Trophoblast cell (in vitro differentiated cells and primary cell): ENCODE results near the gene CYP3A5.
"Not testable (repeated sequence)": the region's sequence is repeated elsewhere in the genome, so short reads cannot be mapped to it uniquely, and the experiment has no call there.

Source experiments
- DNase-seq, 2 donors: peaks; one replicate each; pipeline ENCODE4 v3.0.0-alpha.2; 2016
- H2AFZ ChIP-seq: 2 replicates; pipeline ENCODE4 v1.6.1; 2013; ENCODE audit warnings: low read length, moderate library complexity, mild to moderate bottlenecking; ENCODE audit not compliant: insufficient read depth, poor library complexity
- H2AK5ac ChIP-seq: 2 replicates; pipeline ENCODE4 v1.6.1; 2013; ENCODE audit warnings: mild to moderate bottlenecking, low read length
- H2BK120ac ChIP-seq: 2 replicates; pipeline ENCODE4 v1.6.1; 2013; ENCODE audit warnings: low read length, mild to moderate bottlenecking, moderate library complexity; ENCODE audit not compliant: insufficient read depth, poor library complexity
- H2BK12ac ChIP-seq: 2 replicates; pipeline ENCODE4 v1.6.1; 2013; ENCODE audit warnings: mild to moderate bottlenecking, low read length, moderate library complexity
- H2BK5ac ChIP-seq: 2 replicates; pipeline ENCODE4 v1.6.1; 2013; ENCODE audit warnings: low read length, low read depth, moderate library complexity, mild to moderate bottlenecking; ENCODE audit not compliant: poor library complexity
- H3K14ac ChIP-seq: 2 replicates; pipeline ENCODE4 v1.6.1; 2013; ENCODE audit warnings: mild to moderate bottlenecking, low read length
- H3K18ac ChIP-seq: 2 replicates; pipeline ENCODE4 v1.6.1; 2013; ENCODE audit warnings: mild to moderate bottlenecking, low read length
- H3K23ac ChIP-seq: 2 replicates; pipeline ENCODE4 v1.6.1; 2013; ENCODE audit warnings: low read length
- H3K27ac ChIP-seq: 2 replicates; pipeline ENCODE4 v1.5.1; 2013; ENCODE audit warnings: low read depth, mild to moderate bottlenecking, inconsistent platforms, low read length, moderate library complexity
- H3K27me3 ChIP-seq: 2 replicates; pipeline ENCODE4 v1.6.1; 2013; ENCODE audit warnings: inconsistent platforms, mild to moderate bottlenecking, low read length, moderate library complexity; ENCODE audit not compliant: insufficient read depth
- H3K36me3 ChIP-seq, 2 experiments: 1 replicate in 1 of 2; 2 replicates in 1 of 2; pipeline ENCODE4 v1.6.1; 2013; ENCODE audit warnings: low read length in 2 of 2, mild to moderate bottlenecking in 2 of 2, moderate library complexity in 1 of 2; ENCODE audit not compliant: insufficient read depth in 2 of 2, control insufficient read depth in 1 of 2
- H3K4ac ChIP-seq: 2 replicates; pipeline ENCODE4 v1.6.1; 2013; ENCODE audit warnings: low read depth, mild to moderate bottlenecking, low read length, moderate library complexity
- H3K4me1 ChIP-seq, 2 experiments: 1 replicate in 1 of 2; 2 replicates in 1 of 2; pipeline ENCODE4 v1.6.1; 2013; ENCODE audit warnings: low read length in 2 of 2, mild to moderate bottlenecking in 2 of 2, moderate library complexity in 1 of 2; ENCODE audit not compliant: insufficient read depth in 2 of 2, control insufficient read depth in 1 of 2
- H3K4me2 ChIP-seq: 2 replicates; pipeline ENCODE4 v1.6.1; 2013; ENCODE audit warnings: inconsistent platforms, mild to moderate bottlenecking, low read length, moderate library complexity
- H3K4me3 ChIP-seq: 2 replicates; pipeline ENCODE4 v1.5.1; 2013; ENCODE audit warnings: mild to moderate bottlenecking, low read depth, low read length, inconsistent platforms
- H3K79me1 ChIP-seq: one replicate; pipeline ENCODE4 v1.6.1; 2013; ENCODE audit warnings: low read length
- H3K79me2 ChIP-seq: 2 replicates; pipeline ENCODE4 v1.6.1; 2013; ENCODE audit warnings: low read length, mild to moderate bottlenecking; ENCODE audit not compliant: control insufficient read depth, insufficient read depth, poor library complexity
- H3K9ac ChIP-seq: 2 replicates; pipeline ENCODE4 v1.6.1; 2013; ENCODE audit warnings: mild to moderate bottlenecking, low read length
- H3K9me3 ChIP-seq: 2 replicates; pipeline ENCODE4 v1.6.1; 2013; ENCODE audit warnings: low read depth, mild to moderate bottlenecking, control low read depth, inconsistent platforms, low read length; ENCODE audit not compliant: insufficient read depth
- H4K12ac ChIP-seq: 2 replicates; pipeline ENCODE4 v1.6.1; 2013; ENCODE audit warnings: low read depth, mild to moderate bottlenecking, low read length, moderate library complexity
- H4K8ac ChIP-seq: 2 replicates; pipeline ENCODE4 v1.6.1; 2013; ENCODE audit warnings: low read depth, mild to moderate bottlenecking, low read length, moderate library complexity
- H4K91ac ChIP-seq: one replicate; pipeline ENCODE4 v1.6.1; 2013; ENCODE audit warnings: low read depth, mild to moderate bottlenecking, low read length, moderate library complexity
- WGBS: extraction: QIAGEN DNeasy Blood & Tissue Kit; methylation state at CpG from one replicate; pipeline ENCODE4 v1.1.7; 2013; ENCODE audit warnings: missing lambda C conversion rate; ENCODE audit not compliant: insufficient read length, insufficient coverage; ENCODE audit errors: extremely low coverage; 5-methylcytosine and 5-hydroxymethylcytosine counted together

CYP3A5 gene

GRCh38 chr7:99691658-99692057, 11.9 kb upstream of the CYP3A5 start:
- H3K4me1 ChIP-seq: peaks cover 2 to 13% of the 10 kb centered on the region in 2 experiments
- H2AFZ ChIP-seq, H2BK12ac ChIP-seq, H3K9me3 ChIP-seq, H2AK5ac ChIP-seq, H2BK5ac ChIP-seq, H3K36me3 ChIP-seq, H3K4me2 ChIP-seq, H3K9ac ChIP-seq, H3K4me3 ChIP-seq, H3K23ac ChIP-seq, H3K79me2 ChIP-seq, H3K4ac ChIP-seq, DNase-seq, H2BK120ac ChIP-seq, H4K8ac ChIP-seq, H3K27me3 ChIP-seq, H4K12ac ChIP-seq, H3K14ac ChIP-seq, H3K18ac ChIP-seq, H3K27ac ChIP-seq, H4K91ac ChIP-seq, H3K79me1 ChIP-seq: not testable (repeated sequence)
- WGBS: no CpG with 5 or more reads among the region's 1 CpG

GRCh38 chr7:99690918-99691317, 11.1 kb upstream of the CYP3A5 start:
- H3K9ac ChIP-seq, H2AK5ac ChIP-seq, H3K27ac ChIP-seq, H2BK5ac ChIP-seq, H4K12ac ChIP-seq, H2AFZ ChIP-seq, DNase-seq, H4K8ac ChIP-seq, H3K36me3 ChIP-seq, H4K91ac ChIP-seq, H3K27me3 ChIP-seq, H3K79me1 ChIP-seq, H3K18ac ChIP-seq, H2BK12ac ChIP-seq, H3K4me3 ChIP-seq, H3K4me2 ChIP-seq, H3K23ac ChIP-seq, H3K79me2 ChIP-seq, H3K4ac ChIP-seq, H2BK120ac ChIP-seq, H3K14ac ChIP-seq, H3K9me3 ChIP-seq: not testable (repeated sequence)
- WGBS: no CpG with 5 or more reads among the region's 4 CpGs
- H3K4me1 ChIP-seq: peaks cover 2 to 13% of the 10 kb centered on the region in 2 experiments

- not testable (repeated sequence) for H3K4me1 ChIP-seq, H2AK5ac ChIP-seq, H4K12ac ChIP-seq, H3K36me3 ChIP-seq, H3K23ac ChIP-seq, H3K14ac ChIP-seq, H2AFZ ChIP-seq, H3K4ac ChIP-seq, H4K8ac ChIP-seq, H3K9me3 ChIP-seq, H2BK12ac ChIP-seq, H3K27ac ChIP-seq, H3K79me1 ChIP-seq, H4K91ac ChIP-seq, H2BK120ac ChIP-seq, H2BK5ac ChIP-seq, H3K18ac ChIP-seq, H3K4me3 ChIP-seq, H3K27me3 ChIP-seq, DNase-seq, H3K4me2 ChIP-seq, H3K9ac ChIP-seq, H3K79me2 ChIP-seq
- WGBS: no CpG with 5 or more reads among the region's 14 CpGs
Measured at GRCh38 chr7:99685871-99686608, 6.2 kb upstream of the CYP3A5 start.

GRCh38 chr7:99685129-99685758, 5.4 kb upstream of the CYP3A5 start:
- WGBS: no CpG with 5 or more reads among the region's 9 CpGs
- Histone ChIP-seq H2AK5ac (no peak overlapping the region), H2BK5ac (no peak overlapping the region), H4K12ac (no peak overlapping the region), H3K9ac (no peak overlapping the region), H2BK12ac (no peak overlapping the region), H3K36me3 (no peaks in the 10 kb centered on the region), H3K79me1 (no peaks in the 10 kb centered on the region), H3K27me3 (no peaks in the 10 kb centered on the region), H2BK120ac (no peak overlapping the region), H4K91ac (no peak overlapping the region), H3K4me3 (no peak overlapping the region), H3K23ac (no peak overlapping the region), H3K79me2 (no peaks in the 10 kb centered on the region), H3K4me2 (no peak overlapping the region), H2AFZ (no peak overlapping the region), H3K14ac (no peak overlapping the region), H3K27ac (no peak overlapping the region), H3K4ac (no peak overlapping the region), H3K9me3 (no peaks in the 10 kb centered on the region), H3K18ac (no peak overlapping the region), H4K8ac (no peak overlapping the region), H3K4me1 (no peaks in the 10 kb centered on the region)
- DNase-seq: no peak
